Left colon (tissue), 2 donors: ENCODE results near the gene SLC39A10. TPM values are rescaled to one million over a fixed set of nuclear protein-coding genes. Genes with fewer than 3 reads are reported as not detected.

Source experiments
- ATAC-seq: fragments of 200-7000 bp; cut with Tn5 transposase; one replicate; pipeline ENCODE4 v1.9.1; 2020; ENCODE audit warnings: mild to moderate bottlenecking, moderate library complexity
- DNase-seq, 2 donors: peaks; one replicate each; pipeline ENCODE4 v3.0.0-alpha.2; 2020
- intact Hi-C, 2 donors: fragments of 100-400 bp; cut with DNase I in 1 of 2; cut with micrococcal nuclease in 1 of 2; formaldehyde crosslinking; loops; one replicate each; pipeline versions ENCODE4 v1.11.2 to v1.14.0; 2022; cut with DNase I, micrococcal nuclease
- total RNA-seq, 2 donors: library from RNA; stranded (reverse); fragmentation: NEBNext Ultra II Directional; extraction: Animal tissue kit (Norgen Biotek cat#: 25700); gene quantifications; one replicate each; pipeline ENCODE4 v1.2.1, GENCODE V29; 2021
- donor health status: DM: no; HTN: no; CAD: no.
- donor health status: DM: yes; HTN: yes; CAD: no.

SLC39A10 gene
- total RNA-seq, 2 donors from 2014 or later, result 14.9 to 19.7 TPM

- intact Hi-C loops, result no loop called here
- ATAC-seq, result no peak
- DNase-seq, result no peak
These were observed 39.0 kb downstream of the SLC39A10 start for GRCh38 chr2:195696012-195696411.

- intact Hi-C loops, result no loop called here
- ATAC-seq (no peak), DNase-seq (no peak)
These were observed 40.7 kb downstream of the SLC39A10 start for GRCh38 chr2:195697681-195698220.

GRCh38 chr2:195700480-195700879, 43.5 kb downstream of the SLC39A10 start:
- DNase-seq (no peak), ATAC-seq (no peak)
- intact Hi-C loops, result no loop called here

- DNase-seq (no peak), ATAC-seq (no peak)
- intact Hi-C loops, result no loop called here
These were observed 49.3 kb downstream of the SLC39A10 start for GRCh38 chr2:195706161-195706900.

GRCh38 chr2:195709901-195710806, 53.1 kb downstream of the SLC39A10 start:
- no peak for ATAC-seq
- intact Hi-C loops, result no loop called here
- no peak for DNase-seq

- no peak for ATAC-seq
- DNase-seq, result no peak
- intact Hi-C loops, result no loop called here
These were observed 54.5 kb downstream of the SLC39A10 start for GRCh38 chr2:195711478-195711877.

- DNase-seq, result no peak
- intact Hi-C loops, result no loop called here
- no peak for ATAC-seq
These were observed 59.4 kb downstream of the SLC39A10 start for GRCh38 chr2:195716466-195716865.

GRCh38 chr2:195721042-195721441, 64.0 kb downstream of the SLC39A10 start:
- ATAC-seq (peak; percentile 77), DNase-seq (peak in 1 of 2 donors; percentile 18)
- intact Hi-C loops, result no loop called here

GRCh38 chr2:195722075-195722474, 65.0 kb downstream of the SLC39A10 start:
- DNase-seq, result no peak
- intact Hi-C loops, result no loop called here
- no peak for ATAC-seq

GRCh38 chr2:195727106-195727505, 70.1 kb downstream of the SLC39A10 start:
- no peak for DNase-seq
- ATAC-seq, result no peak
- intact Hi-C loops, result no loop called here

GRCh38 chr2:195730912-195731311, 73.9 kb downstream of the SLC39A10 start:
- ATAC-seq (no peak), DNase-seq (no peak)
- intact Hi-C loops, result no loop called here

- ATAC-seq (no peak), DNase-seq (no peak)
- intact Hi-C loops, result no loop called here
These were observed 75.5 kb downstream of the SLC39A10 start for GRCh38 chr2:195732574-195732973.

- intact Hi-C loops, result no loop called here
- DNase-seq (no peak), ATAC-seq (no peak)
These were observed 76.8 kb downstream of the SLC39A10 start for GRCh38 chr2:195733831-195734230.

GRCh38 chr2:195734395-195734794, 77.4 kb downstream of the SLC39A10 start:
- intact Hi-C loops, result no loop called here
- no peak for DNase-seq
- ATAC-seq, result no peak

- DNase-seq, result no peak
- intact Hi-C loops, result no loop called here
- ATAC-seq, result no peak
These were observed 77.9 kb downstream of the SLC39A10 start for GRCh38 chr2:195734931-195735330.

- ATAC-seq, result no peak
- intact Hi-C loops, result no loop called here
- no peak for DNase-seq
These were observed 78.3 kb downstream of the SLC39A10 start for GRCh38 chr2:195735347-195735746.

- no peak for DNase-seq
- intact Hi-C loops, result no loop called here
- ATAC-seq, result no peak
These were observed 80.7 kb downstream of the SLC39A10 start for GRCh38 chr2:195737511-195738325.

GRCh38 chr2:195741191-195741590, 84.2 kb downstream of the SLC39A10 start:
- DNase-seq, result no peak
- ATAC-seq, result no peak
- intact Hi-C loops, result no loop called here
